Measurements from ENCODE around the gene HAPLN1.

HAPLN1 gene

GRCh38 chr5:83636156-83636555 lies 84.5 kb downstream of the HAPLN1 start:
- no peak for DNase-seq

GRCh38 chr5:83633285-83633684 lies 87.4 kb downstream of the HAPLN1 start:
- no peak for DNase-seq

GRCh38 chr5:83632874-83633273 lies 87.8 kb downstream of the HAPLN1 start:
- DNase-seq, result no peak

- DNase-seq, result no peak
These were observed 92.3 kb downstream of the HAPLN1 start for GRCh38 chr5:83628360-83628759.

- no peak for DNase-seq
These were observed 105.8 kb downstream of the HAPLN1 start for GRCh38 chr5:83614841-83615240.

GRCh38 chr5:83608122-83608521 lies 112.5 kb downstream of the HAPLN1 start:
- peak; percentile 15 to 55 (median 53) for DNase-seq

GRCh38 chr5:83595217-83595616 lies 125.4 kb downstream of the HAPLN1 start:
- DNase-seq, result no peak

GRCh38 chr5:83590966-83591365 lies 129.7 kb downstream of the HAPLN1 start:
- no peak for DNase-seq

- DNase-seq, result no peak
These were observed 130.9 kb downstream of the HAPLN1 start for GRCh38 chr5:83589786-83590185.

All from suppressor macrophage (primary cell).